Liver (tissue), 3 donors: ENCODE results near the gene CCDC187.

Source experiments
- GABPA ChIP-seq, 2 donors: IDR thresholded peaks in 1 of 2; conservative IDR thresholded peaks in 1 of 2; 2 replicates each; pipeline ENCODE4 v1.6.1; 2016; ENCODE audit warnings: antibody characterized with exemption in 2 of 2, mild to moderate bottlenecking in 1 of 2, moderate library complexity in 1 of 2
- RAD21 ChIP-seq, 2 donors: IDR thresholded peaks; 2 replicates each; pipeline ENCODE4 v1.6.1; 2016; ENCODE audit warnings: antibody characterized with exemption in 2 of 2, mild to moderate bottlenecking in 2 of 2
- TF ChIP-seq, protein P1 (sequence below): fragments of 150-350 bp; IDR thresholded peaks from 2 replicates; pipeline ENCODE4 v1.5.1; 2017; ENCODE audit warnings: improper control_type of control experiment, low read depth, low read length; ENCODE audit not compliant: missing input control
- TF ChIP-seq, protein P2 (sequence below): IDR thresholded peaks from 2 replicates; pipeline ENCODE4 v1.6.1; 2016; ENCODE audit warnings: antibody characterized with exemption
- donor health status: healthy.
- donor health status: healthy.

DNA sequence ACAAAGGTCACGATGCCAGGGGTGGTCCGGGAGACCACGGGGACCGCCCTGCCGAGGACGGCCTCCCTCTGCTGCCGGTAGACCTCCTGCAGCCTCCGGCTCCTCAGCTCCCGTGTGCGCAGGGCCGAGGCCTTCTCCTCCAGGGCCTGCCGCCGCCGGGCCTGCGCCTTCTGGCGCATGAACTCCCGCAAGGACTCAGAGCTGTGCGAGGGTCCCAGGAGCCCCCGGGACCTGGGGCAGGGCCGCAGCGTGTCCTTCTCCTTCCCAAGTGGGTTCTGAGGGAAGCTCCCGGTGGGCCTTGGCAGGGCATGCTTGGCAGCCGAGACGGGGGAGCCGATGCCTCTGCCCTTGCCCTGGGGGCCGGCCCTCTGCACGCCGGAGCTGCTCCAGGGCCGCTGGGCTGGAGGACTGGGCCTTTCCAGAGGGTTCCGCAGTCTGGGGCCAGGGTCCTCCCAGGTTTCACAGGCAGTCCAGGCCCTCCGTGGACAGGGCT, 13.3 kb downstream of the CCDC187 start:
- TF ChIP-seq, protein P1, sequence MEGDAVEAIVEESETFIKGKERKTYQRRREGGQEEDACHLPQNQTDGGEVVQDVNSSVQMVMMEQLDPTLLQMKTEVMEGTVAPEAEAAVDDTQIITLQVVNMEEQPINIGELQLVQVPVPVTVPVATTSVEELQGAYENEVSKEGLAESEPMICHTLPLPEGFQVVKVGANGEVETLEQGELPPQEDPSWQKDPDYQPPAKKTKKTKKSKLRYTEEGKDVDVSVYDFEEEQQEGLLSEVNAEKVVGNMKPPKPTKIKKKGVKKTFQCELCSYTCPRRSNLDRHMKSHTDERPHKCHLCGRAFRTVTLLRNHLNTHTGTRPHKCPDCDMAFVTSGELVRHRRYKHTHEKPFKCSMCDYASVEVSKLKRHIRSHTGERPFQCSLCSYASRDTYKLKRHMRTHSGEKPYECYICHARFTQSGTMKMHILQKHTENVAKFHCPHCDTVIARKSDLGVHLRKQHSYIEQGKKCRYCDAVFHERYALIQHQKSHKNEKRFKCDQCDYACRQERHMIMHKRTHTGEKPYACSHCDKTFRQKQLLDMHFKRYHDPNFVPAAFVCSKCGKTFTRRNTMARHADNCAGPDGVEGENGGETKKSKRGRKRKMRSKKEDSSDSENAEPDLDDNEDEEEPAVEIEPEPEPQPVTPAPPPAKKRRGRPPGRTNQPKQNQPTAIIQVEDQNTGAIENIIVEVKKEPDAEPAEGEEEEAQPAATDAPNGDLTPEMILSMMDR = no peak
- TF ChIP-seq RAD21 (IDR thresholded peaks at IDR 0.05) (no peak), GABPA (IDR thresholded peaks at IDR 0.05 in 1 of 2, conservative IDR thresholded peaks at IDR 0.05 in 1 of 2) (no peak)
- TF ChIP-seq, protein P2, sequence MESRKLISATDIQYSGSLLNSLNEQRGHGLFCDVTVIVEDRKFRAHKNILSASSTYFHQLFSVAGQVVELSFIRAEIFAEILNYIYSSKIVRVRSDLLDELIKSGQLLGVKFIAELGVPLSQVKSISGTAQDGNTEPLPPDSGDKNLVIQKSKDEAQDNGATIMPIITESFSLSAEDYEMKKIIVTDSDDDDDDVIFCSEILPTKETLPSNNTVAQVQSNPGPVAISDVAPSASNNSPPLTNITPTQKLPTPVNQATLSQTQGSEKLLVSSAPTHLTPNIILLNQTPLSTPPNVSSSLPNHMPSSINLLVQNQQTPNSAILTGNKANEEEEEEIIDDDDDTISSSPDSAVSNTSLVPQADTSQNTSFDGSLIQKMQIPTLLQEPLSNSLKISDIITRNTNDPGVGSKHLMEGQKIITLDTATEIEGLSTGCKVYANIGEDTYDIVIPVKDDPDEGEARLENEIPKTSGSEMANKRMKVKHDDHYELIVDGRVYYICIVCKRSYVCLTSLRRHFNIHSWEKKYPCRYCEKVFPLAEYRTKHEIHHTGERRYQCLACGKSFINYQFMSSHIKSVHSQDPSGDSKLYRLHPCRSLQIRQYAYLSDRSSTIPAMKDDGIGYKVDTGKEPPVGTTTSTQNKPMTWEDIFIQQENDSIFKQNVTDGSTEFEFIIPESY = no peak
